ENCODE measurements around the gene DUOXA1. TPM values are rescaled to one million over a fixed set of nuclear protein-coding genes. Genes with fewer than 3 reads are reported as not detected.

DUOXA1 gene
- total RNA-seq, 1 donor from 2014 or later = 4.2 TPM

DNA sequence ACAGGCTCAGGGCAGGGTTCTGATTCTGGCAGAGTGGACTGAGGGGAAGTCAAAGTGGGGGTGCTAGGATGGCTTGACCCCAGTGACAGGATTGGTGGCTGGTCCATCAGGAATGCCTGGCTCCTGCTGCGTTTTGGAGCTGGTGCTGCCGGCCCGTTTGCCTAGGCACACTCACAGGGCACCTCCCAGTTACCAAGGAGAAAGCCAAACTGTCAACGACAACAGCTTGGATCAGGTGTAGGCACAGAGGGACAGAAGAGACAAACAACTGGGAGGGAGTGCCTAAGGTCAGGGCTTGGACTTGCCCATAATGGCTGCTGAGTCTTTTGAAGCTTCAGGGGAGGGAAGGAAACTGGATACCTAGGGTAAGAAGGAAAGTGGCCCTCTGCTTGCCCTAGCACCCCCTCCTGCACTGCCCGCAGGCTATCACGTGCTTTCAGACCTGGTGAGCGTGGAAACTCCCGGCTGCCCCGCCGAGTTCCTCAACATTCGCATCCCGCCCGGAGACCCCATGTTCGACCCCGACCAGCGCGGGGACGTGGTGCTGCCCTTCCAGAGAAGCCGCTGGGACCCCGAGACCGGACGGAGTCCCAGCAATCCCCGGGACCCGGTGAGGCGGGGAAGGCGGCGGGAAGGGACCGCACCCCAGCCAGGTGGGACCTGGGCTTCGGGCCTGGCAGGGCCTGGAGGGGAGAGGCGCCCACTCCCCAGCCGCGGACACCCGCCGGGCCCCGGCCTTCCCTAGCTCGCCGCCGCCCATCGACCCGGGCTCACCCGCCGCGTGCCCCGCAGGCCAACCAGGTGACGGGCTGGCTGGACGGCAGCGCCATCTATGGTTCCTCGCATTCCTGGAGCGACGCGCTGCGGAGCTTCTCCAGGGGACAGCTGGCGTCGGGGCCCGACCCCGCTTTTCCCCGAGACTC lies 5.3 kb upstream of the DUOXA1 start:
- Histone ChIP-seq H3K27me3 (peaks cover 11% of the 10 kb centered on the region), H3K4me1 (peaks cover 0 to 4% of the 10 kb centered on the region in 2 donors), H3K36me3 (no peaks in the 10 kb centered on the region), H3K27ac (no peak overlapping the region), H3K4me3 (peak overlapping the region; percentile 21 to 31), H3K9me3 (no peaks in the 10 kb centered on the region)
- no peak for DNase-seq (ENCODE audit: low spot score in 2 of 2)
- TF ChIP-seq CTCF (IDR thresholded peaks at IDR 0.05) = peak in 1 of 3 experiments; percentile 25
- intact Hi-C loops (cut with DNase I) = no loop called here

DNA sequence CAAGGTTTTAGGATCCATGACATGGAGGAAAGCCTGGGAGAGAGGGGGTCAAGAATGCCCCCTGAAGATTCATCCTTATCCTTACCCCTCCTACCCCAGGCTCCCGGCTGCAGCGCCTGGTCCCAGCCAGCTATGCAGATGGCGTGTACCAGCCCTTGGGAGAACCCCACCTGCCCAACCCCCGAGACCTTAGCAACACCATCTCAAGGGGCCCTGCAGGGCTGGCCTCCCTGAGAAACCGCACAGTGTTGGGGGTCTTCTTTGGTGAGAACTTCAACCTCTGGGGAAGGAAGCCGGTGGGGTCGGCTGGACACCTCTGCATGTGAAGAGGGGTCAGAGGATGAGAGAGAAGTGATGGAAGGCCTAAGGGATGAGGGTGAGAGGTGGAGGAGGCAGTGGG lies 4.4 kb upstream of the DUOXA1 start:
- H3K4me1 ChIP-seq = peaks cover 0 to 4% of the 10 kb centered on the region in 2 donors

DNA sequence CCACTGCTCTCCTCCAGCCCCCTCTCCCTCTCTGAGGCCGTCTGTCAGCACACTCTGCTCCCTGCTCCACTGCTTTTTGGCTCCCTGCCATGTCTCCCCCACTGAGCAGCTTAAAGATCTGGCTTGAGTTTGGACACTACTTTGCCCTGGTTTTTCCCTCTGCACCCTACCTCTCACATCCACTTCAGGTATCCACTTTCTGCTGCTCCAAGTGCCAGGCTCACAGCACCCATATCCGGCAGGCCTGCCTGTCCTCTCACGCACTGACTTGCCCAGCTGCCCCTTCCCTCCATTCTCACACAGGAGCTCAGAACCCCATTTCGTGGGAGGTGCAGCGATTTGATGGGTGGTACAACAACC lies 3.9 kb upstream of the DUOXA1 start:
- H3K27me3 ChIP-seq = peaks cover 14% of the 10 kb centered on the region
- no peak for DNase-seq (ENCODE audit: low spot score in 2 of 2)

More for the DNA sequence above, 4.4 kb upstream of the DUOXA1 start:
- Histone ChIP-seq H3K9me3 (no peaks in the 10 kb centered on the region), H3K36me3 (no peaks in the 10 kb centered on the region), H3K27ac (no peak overlapping the region), H3K27me3 (peaks cover 14% of the 10 kb centered on the region), H3K4me3 (no peak overlapping the region)
- intact Hi-C loops (cut with DNase I) = no loop called here
- no peak for DNase-seq (ENCODE audit: low spot score in 2 of 2)
- TF ChIP-seq CTCF (IDR thresholded peaks at IDR 0.05) = no peak

DNA sequence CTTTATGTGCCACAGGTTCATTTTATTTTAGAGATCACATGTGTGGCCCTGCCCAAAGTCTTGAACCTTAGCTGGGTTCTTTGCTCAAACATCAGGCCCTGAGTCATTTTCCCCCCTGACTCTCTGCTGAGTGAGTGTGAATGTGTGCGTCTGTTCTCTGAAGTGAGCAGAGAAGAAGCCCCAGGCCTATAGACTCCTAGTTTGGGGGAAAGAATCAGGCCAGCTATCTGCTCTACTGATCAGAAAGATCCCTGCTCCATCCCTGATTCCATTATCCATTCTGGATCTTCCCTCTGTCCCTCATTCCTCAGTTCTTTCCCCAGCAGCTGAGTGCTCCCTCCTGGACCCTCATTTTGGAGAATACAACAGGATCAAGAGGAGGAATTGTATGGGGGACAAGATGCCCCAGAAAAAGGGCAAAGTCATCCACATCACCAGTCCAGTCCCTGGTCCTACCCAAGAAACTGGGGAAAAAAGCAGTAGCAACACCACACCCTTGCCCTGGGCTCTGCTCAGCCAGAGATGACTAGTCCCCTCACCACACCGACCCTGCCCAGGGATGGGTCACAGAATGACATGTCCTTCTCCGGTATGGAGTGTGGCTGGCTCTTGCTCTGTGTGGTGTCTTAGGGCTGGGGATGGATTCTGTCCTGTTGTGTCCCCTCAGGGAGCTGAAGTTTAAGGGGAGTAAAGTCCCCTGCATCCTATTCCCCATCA lies 3.3 kb upstream of the DUOXA1 start:
- H3K36me3 ChIP-seq = no peaks in the 10 kb centered on the region
- intact Hi-C loops (cut with DNase I) = no loop called here
- peaks cover 14% of the 10 kb centered on the region for H3K27me3 ChIP-seq
- no peak for DNase-seq (ENCODE audit: low spot score in 2 of 2)
- no peak for TF ChIP-seq CTCF (IDR thresholded peaks at IDR 0.05)
- H3K9me3 ChIP-seq = no peaks in the 10 kb centered on the region
- H3K4me1 ChIP-seq = peaks cover 0 to 4% of the 10 kb centered on the region in 2 donors
- no peak overlapping the region for H3K4me3 ChIP-seq
- H3K27ac ChIP-seq = no peak overlapping the region

More for the DNA sequence above, 3.9 kb upstream of the DUOXA1 start:
- intact Hi-C loops (cut with DNase I) = no loop called here
- Histone ChIP-seq H3K27ac (no peak overlapping the region), H3K36me3 (no peaks in the 10 kb centered on the region), H3K9me3 (no peaks in the 10 kb centered on the region), H3K4me3 (no peak overlapping the region), H3K4me1 (peaks cover 0 to 4% of the 10 kb centered on the region in 2 donors)
- TF ChIP-seq CTCF (IDR thresholded peaks at IDR 0.05) = no peak

DNA sequence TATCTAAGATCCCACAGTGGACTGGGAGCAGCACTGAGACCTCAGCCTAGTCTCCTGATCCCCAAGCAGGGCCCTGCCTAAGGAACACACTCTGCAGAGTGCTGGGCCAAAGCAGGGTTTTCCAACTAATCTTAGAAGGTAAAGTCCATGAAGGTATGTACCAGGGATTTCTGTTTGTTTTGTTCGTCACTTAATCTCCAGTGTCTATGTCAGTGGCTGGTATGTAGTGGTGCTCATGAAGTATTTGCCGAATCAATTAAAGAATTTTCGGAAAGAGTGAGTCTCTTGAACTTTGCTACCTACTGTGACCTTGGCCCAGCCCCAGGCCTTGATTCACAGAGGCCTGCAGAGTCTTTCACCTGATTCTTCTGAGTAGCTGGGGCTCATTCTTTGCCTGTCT lies 1.8 kb upstream of the DUOXA1 start:
- DNase-seq (ENCODE audit: low spot score in 2 of 2) = no peak
- TF ChIP-seq CTCF (IDR thresholded peaks at IDR 0.05) = no peak
- no peaks in the 10 kb centered on the region for H3K36me3 ChIP-seq
- peaks cover 0 to 4% of the 10 kb centered on the region in 2 donors for H3K4me1 ChIP-seq
- no peak overlapping the region for H3K4me3 ChIP-seq
- H3K9me3 ChIP-seq = no peaks in the 10 kb centered on the region
- intact Hi-C loops (cut with DNase I) = no loop called here
- H3K27ac ChIP-seq = no peak overlapping the region
- peaks cover 14% of the 10 kb centered on the region for H3K27me3 ChIP-seq

All from ascending aorta (tissue), 2 donors.